PC-3 (cell line): ENCODE results near the gene REEP6. TPM values are rescaled to one million over a fixed set of nuclear protein-coding genes. Genes with fewer than 3 reads are reported as not detected.

Experiments used
- ATAC-seq: fragments of 200-7000 bp; cut with Tn5 transposase; 2 replicates; pipeline ENCODE4 v1.9.1; 2020; ENCODE audit warnings: mild to moderate bottlenecking, moderate library complexity
- BruUV-seq: library from RNA; stranded (reverse); fragments of 400-500 nt; replicated peaks from 2 replicates; lab custom pipeline; 2021; lab: Mats Ljungman, UMichigan
- CTCF ChIA-PET: fragments of 300-600 bp; sonication (Branson Sonifier 250); formaldehyde crosslinking; loops from one replicate; lab custom pipeline; 2022; ENCODE audit warnings: antibody characterized with exemption; lab: Charles Lee
- POLR2A ChIA-PET: fragments of 300-600 bp; sonication (Branson Sonifier 250); formaldehyde crosslinking; loops from one replicate; lab custom pipeline; 2022; ENCODE audit warnings: antibody characterized with exemption; ENCODE audit not compliant: unreplicated experiment; lab: Charles Lee
- DNase-seq: peaks from one replicate; pipeline ENCODE4 v3.0.0-alpha.2; 2015
- H2AFZ ChIP-seq: fragments of 300-600 bp; sonication (generic); 2 replicates; pipeline ENCODE4 v1.6.0; 2016; ENCODE audit warnings: antibody characterized with exemption, low read length
- H3F3A ChIP-seq: fragments of 300-600 bp; sonication (generic); one replicate; pipeline ENCODE4 v1.6.0; 2017; ENCODE audit warnings: antibody characterized with exemption, low read length, control low read depth, mild to moderate bottlenecking; ENCODE audit not compliant: unreplicated experiment
- H3K27ac ChIP-seq: fragments of 300-600 bp; sonication (generic); 2 replicates; pipeline ENCODE4 v1.5.1; 2016; ENCODE audit warnings: mild to moderate bottlenecking, low read length
- H3K27me3 ChIP-seq: fragments of 300-600 bp; sonication (generic); 2 replicates; pipeline ENCODE4 v1.6.1; 2016; ENCODE audit warnings: low read length, mixed read lengths
- H3K36me3 ChIP-seq: fragments of 300-600 bp; sonication (generic); 2 replicates; pipeline ENCODE4 v1.6.1; 2016; ENCODE audit warnings: low read depth, mixed run types, low read length, mixed read lengths
- H3K4me1 ChIP-seq: fragments of 300-600 bp; sonication (generic); 2 replicates; pipeline ENCODE4 v1.5.1; 2016; ENCODE audit warnings: low read length; ENCODE audit not compliant: insufficient read depth
- H3K4me2 ChIP-seq: fragments of 300-600 bp; sonication (generic); 2 replicates; pipeline ENCODE4 v1.6.0; 2016; ENCODE audit warnings: low read length
- H3K4me3 ChIP-seq: fragments of 300-600 bp; sonication (generic); 2 replicates; pipeline ENCODE4 v1.5.1; 2016; ENCODE audit warnings: mild to moderate bottlenecking, low read length, mixed read lengths
- H3K79me2 ChIP-seq: fragments of 300-600 bp; sonication (generic); 2 replicates; pipeline ENCODE4 v1.6.1; 2017; ENCODE audit warnings: low read length, mixed read lengths
- H3K9ac ChIP-seq: fragments of 300-600 bp; sonication (generic); 2 replicates; pipeline ENCODE4 v1.6.0; 2016; ENCODE audit warnings: mild to moderate bottlenecking, low read length
- H3K9me2 ChIP-seq: fragments of 300-600 bp; sonication (generic); replicated peaks from 2 replicates; pipeline ENCODE4 v1.6.1; 2016; ENCODE audit warnings: mixed run types, low read length, mixed read lengths
- H3K9me3 ChIP-seq: fragments of 300-600 bp; sonication (generic); 2 replicates; pipeline ENCODE4 v1.6.1; 2016; ENCODE audit warnings: low read length, mixed read lengths
- H4K20me1 ChIP-seq: fragments of 300-600 bp; sonication (generic); 2 replicates; pipeline ENCODE4 v1.6.1; 2016; ENCODE audit warnings: low read length, mixed read lengths
- EZH2 ChIP-seq: fragments of 300-600 bp; sonication (generic); IDR thresholded peaks from one replicate; pipeline ENCODE4 v1.6.1; 2017; ENCODE audit warnings: antibody characterized with exemption, mild to moderate bottlenecking, low read length; ENCODE audit not compliant: unreplicated experiment
- EZH2phosphoT487 ChIP-seq: fragments of 300-600 bp; sonication (generic); IDR thresholded peaks from 2 replicates; pipeline ENCODE4 v1.6.1; 2018; ENCODE audit warnings: mild to moderate bottlenecking, antibody characterized with exemption, low read length, borderline replicate concordance
- intact Hi-C: fragments of 100-400 bp; cut with micrococcal nuclease; formaldehyde crosslinking; loops from 2 replicates; pipeline ENCODE4 v1.9.0; 2023
- total RNA-seq: library from RNA; depleted of rRNA; stranded (reverse); fragments of >200 nt; gene quantifications from 2 replicates; pipeline ENCODE4 v1.2.3, GENCODE V29; 2014
- TF ChIP-seq, protein P1 (sequence below): fragments of 300-600 bp; sonication (generic); conservative IDR thresholded peaks from 2 replicates; pipeline ENCODE4 v1.5.1; 2017; ENCODE audit warnings: antibody characterized with exemption, low read depth, mild to moderate bottlenecking, low read length

Gene REEP6
- total RNA-seq, 1 experiment from 2014 or later = 27.2 TPM

DNA sequence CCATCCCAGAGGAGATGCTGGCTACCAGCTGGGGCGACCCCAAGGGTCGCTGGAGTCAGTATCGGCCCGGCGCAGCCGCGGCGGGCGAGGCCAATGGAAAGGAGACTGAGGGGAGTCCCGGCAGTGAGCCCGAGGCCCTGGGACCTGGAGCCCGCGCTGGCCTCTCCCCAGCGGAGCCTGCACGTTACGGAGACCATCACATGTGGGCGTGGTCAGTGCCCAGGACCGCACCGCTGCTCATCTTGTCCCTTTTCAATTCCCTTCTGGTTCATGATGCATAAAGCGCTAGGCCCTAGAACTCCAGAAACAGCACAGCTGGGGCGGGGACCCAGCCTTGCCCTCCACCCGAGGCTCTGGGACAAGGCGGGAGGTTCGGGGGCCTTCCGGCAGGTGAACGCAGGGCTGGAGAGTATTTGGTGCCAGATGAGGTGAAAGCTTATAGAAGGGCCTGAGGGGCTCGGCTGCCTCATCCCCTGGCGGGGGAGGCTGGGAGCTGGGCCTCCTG, 19.9 kb upstream of the REEP6 start:
- DNase-seq = peak; percentile 54
- intact Hi-C loops = no loop called here
- H3K36me3 ChIP-seq = no peaks in the 10 kb centered on the region
- ChIA-PET CTCF (interaction anchor here (0.9 kb wide), 1 partner anchor 20 kb away, joined by 4 read pairs; the partner anchor contains the start of gene REEP6), POLR2A (no interaction called here)
- H3K9ac ChIP-seq = no peak overlapping the region
- H3K9me2 ChIP-seq = no peaks in the 10 kb centered on the region
- peaks cover 18% of the 10 kb centered on the region for H3K4me1 ChIP-seq
- H3K4me2 ChIP-seq = peak overlapping the region; percentile 90
- ATAC-seq = peak; percentile 38
- H3K27me3 ChIP-seq = no peaks in the 10 kb centered on the region
- H3K4me3 ChIP-seq = peak overlapping the region; percentile 72
- H3K79me2 ChIP-seq = peaks cover 24% of the 10 kb centered on the region
- no TSS peak for BruUV-seq
- no peaks in the 10 kb centered on the region for H4K20me1 ChIP-seq
- H3F3A ChIP-seq = no peaks in the 10 kb centered on the region
- no peak for TF ChIP-seq EZH2
- no peak for TF ChIP-seq EZH2phosphoT487
- TF ChIP-seq, protein P1, sequence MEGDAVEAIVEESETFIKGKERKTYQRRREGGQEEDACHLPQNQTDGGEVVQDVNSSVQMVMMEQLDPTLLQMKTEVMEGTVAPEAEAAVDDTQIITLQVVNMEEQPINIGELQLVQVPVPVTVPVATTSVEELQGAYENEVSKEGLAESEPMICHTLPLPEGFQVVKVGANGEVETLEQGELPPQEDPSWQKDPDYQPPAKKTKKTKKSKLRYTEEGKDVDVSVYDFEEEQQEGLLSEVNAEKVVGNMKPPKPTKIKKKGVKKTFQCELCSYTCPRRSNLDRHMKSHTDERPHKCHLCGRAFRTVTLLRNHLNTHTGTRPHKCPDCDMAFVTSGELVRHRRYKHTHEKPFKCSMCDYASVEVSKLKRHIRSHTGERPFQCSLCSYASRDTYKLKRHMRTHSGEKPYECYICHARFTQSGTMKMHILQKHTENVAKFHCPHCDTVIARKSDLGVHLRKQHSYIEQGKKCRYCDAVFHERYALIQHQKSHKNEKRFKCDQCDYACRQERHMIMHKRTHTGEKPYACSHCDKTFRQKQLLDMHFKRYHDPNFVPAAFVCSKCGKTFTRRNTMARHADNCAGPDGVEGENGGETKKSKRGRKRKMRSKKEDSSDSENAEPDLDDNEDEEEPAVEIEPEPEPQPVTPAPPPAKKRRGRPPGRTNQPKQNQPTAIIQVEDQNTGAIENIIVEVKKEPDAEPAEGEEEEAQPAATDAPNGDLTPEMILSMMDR = no peak
- no peak overlapping the region for H2AFZ ChIP-seq
- no peak overlapping the region for H3K27ac ChIP-seq
- no peaks in the 10 kb centered on the region for H3K9me3 ChIP-seq

DNA sequence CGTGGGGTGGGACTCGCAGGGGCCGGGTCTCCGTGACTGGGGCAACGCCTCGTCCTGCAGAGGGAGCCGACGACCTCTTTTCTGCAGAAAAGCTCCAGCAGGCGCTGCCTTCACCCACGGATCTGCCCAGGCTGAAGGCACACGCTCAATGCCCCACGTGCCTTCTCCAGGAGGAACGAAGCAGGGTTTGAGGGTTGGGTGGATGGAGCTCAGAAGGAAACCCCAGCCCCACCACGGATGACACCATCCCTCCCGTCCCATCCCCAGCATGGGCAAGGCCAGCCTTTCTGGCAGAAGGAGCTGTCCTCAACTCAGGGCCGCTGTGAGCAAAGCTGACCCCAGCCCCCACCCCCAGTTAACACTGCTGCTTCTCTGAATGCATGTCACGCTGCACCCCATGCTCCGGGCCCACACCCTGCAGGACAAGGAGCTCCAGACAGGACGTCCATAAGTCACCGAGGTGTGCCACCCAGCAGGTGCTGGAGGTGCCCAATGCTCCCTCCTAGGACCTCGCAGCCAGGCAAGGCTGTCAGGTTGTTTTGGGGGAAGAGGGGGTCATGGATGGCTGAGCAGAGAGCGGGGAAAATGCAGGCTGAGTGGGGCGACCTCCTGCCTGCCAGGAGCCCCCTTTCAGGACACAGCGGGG, 19.3 kb upstream of the REEP6 start:
- H3K9me3 ChIP-seq = no peaks in the 10 kb centered on the region
- peak; percentile 31 for DNase-seq
- peaks cover 18% of the 10 kb centered on the region for H3K4me1 ChIP-seq
- CTCF ChIA-PET = interaction anchor here (0.9 kb wide), 1 partner anchor 19 kb away, joined by 4 read pairs; the partner anchor contains the start of gene REEP6
- peak overlapping the region; percentile 72; the same call in 1 of the 2 replicates for H3K4me3 ChIP-seq
- H3F3A ChIP-seq = no peaks in the 10 kb centered on the region
- H3K9me2 ChIP-seq = no peaks in the 10 kb centered on the region
- H3K4me2 ChIP-seq = peak overlapping the region; percentile 90
- POLR2A ChIA-PET = no interaction called here
- no TSS peak for BruUV-seq
- no peak overlapping the region for H2AFZ ChIP-seq
- no peaks in the 10 kb centered on the region for H4K20me1 ChIP-seq
- peak; percentile 10 for ATAC-seq
- intact Hi-C loops = no loop called here
- TF ChIP-seq, protein P1 = peak; percentile 41
- TF ChIP-seq EZH2phosphoT487 = no peak
- H3K27ac ChIP-seq = no peak overlapping the region
- no peaks in the 10 kb centered on the region for H3K27me3 ChIP-seq
- no peaks in the 10 kb centered on the region for H3K36me3 ChIP-seq
- peaks cover 25% of the 10 kb centered on the region for H3K79me2 ChIP-seq
- H3K9ac ChIP-seq = no peak overlapping the region
